Ishikawa (cell line): ENCODE results near the gene IKZF1.

Source experiments
- CEBPB ChIP-seq: IDR thresholded peaks from 2 replicates; pipeline ENCODE4 v1.6.1; 2012
- CREB1 ChIP-seq: IDR thresholded peaks from 2 replicates; pipeline ENCODE4 v1.6.1; 2012; ENCODE audit warnings: low read depth
- EGR1 ChIP-seq: IDR thresholded peaks from 2 replicates; pipeline ENCODE4 v1.6.1; 2012
- EP300 ChIP-seq: IDR thresholded peaks from 2 replicates; pipeline ENCODE4 v1.6.1; 2012; ENCODE audit warnings: borderline replicate concordance
- FOXM1 ChIP-seq: IDR thresholded peaks from 2 replicates; pipeline ENCODE4 v1.6.1; 2012; ENCODE audit warnings: low read depth, borderline replicate concordance
- NFIC ChIP-seq: IDR thresholded peaks from 2 replicates; pipeline ENCODE4 v1.6.1; 2012
- RAD21 ChIP-seq: IDR thresholded peaks from 2 replicates; pipeline ENCODE4 v1.6.1; 2012; ENCODE audit warnings: low read depth
- REST ChIP-seq: IDR thresholded peaks from 2 replicates; pipeline ENCODE4 v1.6.1; 2012; ENCODE audit warnings: low read depth, mild to moderate bottlenecking
- TAF1 ChIP-seq: IDR thresholded peaks from 2 replicates; pipeline ENCODE4 v1.6.1; 2012; ENCODE audit warnings: low read depth, mild to moderate bottlenecking
- TCF12 ChIP-seq: IDR thresholded peaks from 2 replicates; pipeline ENCODE4 v1.6.1; 2012; ENCODE audit warnings: low read depth
- TEAD4 ChIP-seq: IDR thresholded peaks from 2 replicates; pipeline ENCODE4 v1.6.1; 2012
- USF1 ChIP-seq: IDR thresholded peaks from 2 replicates; pipeline ENCODE4 v1.6.1; 2012
- YY1 ChIP-seq: IDR thresholded peaks from 2 replicates; pipeline ENCODE4 v1.6.1; 2012; ENCODE audit warnings: low read depth
- ZBTB7A ChIP-seq: IDR thresholded peaks from 2 replicates; pipeline ENCODE4 v1.6.1; 2012; ENCODE audit warnings: low read depth
- TF ChIP-seq, protein P1 (sequence below): IDR thresholded peaks from 2 replicates; pipeline ENCODE4 v1.6.1; 2012

IKZF1 gene

DNA sequence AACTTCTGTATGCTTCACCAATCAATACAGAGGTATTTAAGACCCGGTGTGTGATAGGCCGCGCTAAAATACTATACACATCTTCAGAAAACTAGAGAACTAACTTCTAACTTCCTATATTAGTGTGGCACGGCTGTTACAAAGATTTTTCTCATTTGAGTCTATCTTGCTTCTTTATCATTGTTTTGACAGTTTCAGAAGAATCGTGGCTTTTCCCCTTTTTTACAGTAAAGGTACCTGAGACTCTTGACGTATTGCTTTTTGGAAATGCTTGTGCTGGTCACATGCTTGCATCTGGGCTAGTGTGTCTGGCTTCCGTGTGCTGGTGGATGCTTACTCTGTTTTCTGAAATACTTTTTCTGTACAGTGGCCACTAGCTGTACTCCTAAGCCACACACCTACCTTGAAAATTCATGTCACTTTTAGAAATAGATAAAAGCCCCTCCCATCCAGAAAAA, 12.7 kb downstream of the IKZF1 start:
- TF ChIP-seq NFIC (no peak), EGR1 (no peak), RAD21 (no peak), CREB1 (no peak), TCF12 (no peak), TAF1 (no peak), ZBTB7A (no peak), REST (no peak), EP300 (no peak), YY1 (no peak)
- TF ChIP-seq, protein P1, sequence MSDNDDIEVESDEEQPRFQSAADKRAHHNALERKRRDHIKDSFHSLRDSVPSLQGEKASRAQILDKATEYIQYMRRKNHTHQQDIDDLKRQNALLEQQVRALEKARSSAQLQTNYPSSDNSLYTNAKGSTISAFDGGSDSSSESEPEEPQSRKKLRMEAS = no peak

DNA sequence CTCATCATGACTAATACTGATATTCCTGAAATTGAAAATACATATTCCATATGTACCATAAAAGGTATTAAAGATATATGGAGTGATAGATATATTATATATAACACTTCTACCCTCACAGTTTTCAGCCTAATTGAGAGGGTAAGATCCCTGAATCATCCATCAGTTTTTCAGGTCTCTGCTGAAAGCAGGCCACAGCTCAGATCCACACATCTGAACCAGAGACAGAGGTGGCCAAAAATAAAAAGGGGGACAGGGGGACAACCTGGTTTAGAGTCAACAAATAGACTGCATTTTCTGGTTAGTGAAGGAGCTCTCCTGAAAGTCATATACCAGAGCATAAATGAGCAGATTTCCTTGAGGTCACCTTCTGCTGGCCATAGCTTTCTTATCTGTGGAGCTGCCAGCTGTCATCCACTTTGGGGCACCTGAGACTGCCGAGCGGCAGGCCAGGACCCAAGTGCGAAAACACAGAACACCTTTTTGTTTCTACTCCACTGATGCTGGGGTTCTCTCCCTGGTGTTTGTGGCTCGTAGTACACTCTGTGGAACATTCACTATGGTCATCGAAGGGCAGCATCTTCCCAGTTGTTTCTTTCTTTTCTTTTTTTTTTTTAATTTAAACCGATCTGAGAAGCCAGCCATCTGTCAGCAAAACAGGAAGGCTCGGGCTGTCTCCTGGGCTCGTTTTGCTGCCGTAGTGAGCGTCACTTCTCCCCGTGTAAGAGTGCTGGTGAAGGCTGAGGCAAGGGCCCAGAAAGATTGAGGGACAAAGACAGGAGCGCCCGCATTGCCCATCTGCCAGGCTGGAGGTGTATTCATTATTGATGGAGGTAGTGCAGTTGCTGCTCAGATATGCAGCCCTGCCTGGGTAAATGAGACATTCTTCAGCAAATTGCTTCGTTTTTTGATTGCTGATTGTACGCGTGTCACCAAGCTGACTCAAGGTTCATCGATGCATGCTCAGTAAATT, 13.5 kb downstream of the IKZF1 start:
- TF ChIP-seq RAD21 (no peak), EP300 (no peak), EGR1 (no peak), NFIC (no peak)
- TF ChIP-seq, protein P1 = no peak

DNA sequence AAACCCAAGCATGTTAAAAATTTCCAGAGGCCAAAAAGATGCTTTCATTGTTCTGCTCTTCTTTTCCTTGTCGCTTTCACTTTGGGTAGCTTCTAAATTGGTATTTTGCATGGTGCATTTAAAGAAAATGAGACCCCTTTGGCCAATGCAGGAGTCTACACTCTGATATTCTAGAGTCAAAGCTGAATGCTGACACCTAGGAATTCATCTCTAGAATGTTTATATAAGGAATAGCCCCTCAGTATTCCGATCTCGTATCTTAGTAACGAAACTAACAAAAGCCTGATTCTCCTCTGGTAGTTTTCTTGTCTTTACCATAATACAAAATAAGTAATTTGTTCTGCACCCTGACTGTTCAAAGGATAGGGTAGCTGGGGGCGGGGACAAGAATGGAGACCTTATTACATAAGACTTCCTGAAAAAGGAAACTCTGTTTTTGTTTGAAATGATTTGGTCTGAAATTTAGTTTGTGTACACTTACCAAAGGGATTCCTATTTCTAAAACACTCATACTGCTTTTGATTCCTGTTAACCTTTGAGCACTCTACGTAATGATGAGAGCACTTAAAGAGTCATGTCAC, 17.1 kb downstream of the IKZF1 start:
- TF ChIP-seq CEBPB (no peak), EP300 (no peak), TCF12 (no peak), NFIC (no peak), FOXM1 (no peak), ZBTB7A (no peak), CREB1 (no peak), TEAD4 (no peak), USF1 (no peak), TAF1 (no peak), YY1 (no peak)
- TF ChIP-seq, protein P1 = no peak

DNA sequence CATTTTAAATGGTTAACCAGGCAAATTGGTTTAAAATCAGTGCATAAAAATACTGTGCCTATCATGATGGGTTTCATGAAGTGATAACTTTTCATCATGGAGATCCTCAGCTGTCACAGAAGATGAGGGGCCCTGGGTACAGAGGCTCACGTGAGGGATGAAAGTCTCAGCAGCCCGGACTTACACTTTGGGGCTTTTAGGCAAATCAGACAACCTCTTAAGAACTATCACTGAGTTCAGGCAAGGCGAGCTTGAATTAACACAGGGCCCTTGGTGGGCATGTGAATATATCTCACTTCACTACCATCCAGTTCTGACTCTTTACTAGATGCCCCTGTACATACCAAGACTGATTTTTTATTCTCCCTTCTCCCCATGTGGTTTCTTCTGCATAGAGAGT, 19.6 kb downstream of the IKZF1 start:
- TF ChIP-seq FOXM1 = no peak
- TF ChIP-seq CREB1 = no peak
- TF ChIP-seq, protein P1 = no peak
- TF ChIP-seq TEAD4 = no peak
- TF ChIP-seq YY1 = no peak
- no peak for TF ChIP-seq RAD21
- TF ChIP-seq TCF12 = no peak
- no peak for TF ChIP-seq ZBTB7A
- no peak for TF ChIP-seq EP300
- no peak for TF ChIP-seq TAF1
- no peak for TF ChIP-seq NFIC
- no peak for TF ChIP-seq CEBPB
- TF ChIP-seq REST = no peak
- no peak for TF ChIP-seq EGR1
- TF ChIP-seq USF1 = no peak

DNA sequence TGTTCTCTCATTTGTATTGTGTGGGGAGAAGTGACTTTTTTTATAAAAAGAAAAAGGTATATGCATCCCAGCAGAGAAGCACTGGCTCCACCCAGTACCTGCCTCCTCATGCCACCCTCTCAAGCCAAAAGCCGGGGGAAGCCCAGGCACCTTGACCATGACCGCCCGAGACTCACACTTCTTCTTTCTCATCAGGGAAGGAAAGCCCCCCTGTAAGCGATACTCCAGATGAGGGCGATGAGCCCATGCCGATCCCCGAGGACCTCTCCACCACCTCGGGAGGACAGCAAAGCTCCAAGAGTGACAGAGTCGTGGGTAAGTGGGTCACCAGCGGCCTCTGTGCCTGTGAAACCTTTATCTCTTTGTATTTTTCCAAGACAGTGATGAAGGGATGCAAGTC, 22.9 kb downstream of the IKZF1 start:
- TF ChIP-seq CEBPB (no peak), YY1 (no peak), RAD21 (no peak), TCF12 (no peak)
